WTC11 (cell line): ENCODE results near the gene PANX2. TPM values are rescaled to one million over a fixed set of nuclear protein-coding genes. Genes with fewer than 3 reads are reported as not detected.

Experiments used
- ATAC-seq: fragments of 200-7000 bp; cut with Tn5 transposase; 2 replicates; pipeline ENCODE4 v1.10.0; 2021; ENCODE audit warnings: mild to moderate bottlenecking, moderate library complexity
- CTCF ChIA-PET: fragments of 300-600 bp; sonication (Branson Sonifier 250); formaldehyde crosslinking; loops from one replicate; lab custom pipeline; 2021; ENCODE audit warnings: antibody characterized with exemption; lab: Charles Lee
- POLR2A ChIA-PET: fragments of 350-600 bp; sonication (Branson Sonifier 250); formaldehyde crosslinking; loops from one replicate; lab custom pipeline; 2021; ENCODE audit warnings: antibody characterized with exemption; lab: Charles Lee
- DNase-seq: peaks from one replicate; pipeline ENCODE4 v3.0.0; 2021; ENCODE audit warnings: low spot score
- H3K27ac Mint-ChIP-seq: 2 replicates; pipeline ENCODE4 v1.8.0; 2021; ENCODE audit warnings: mixed read lengths
- H3K27me3 Mint-ChIP-seq: 2 replicates; pipeline ENCODE4 v1.8.0; 2021; ENCODE audit warnings: low read depth, mild to moderate bottlenecking, moderate library complexity, mixed read lengths
- H3K36me3 Mint-ChIP-seq: 2 replicates; pipeline ENCODE4 v1.8.0; 2021; ENCODE audit warnings: mixed read lengths
- H3K4me1 Mint-ChIP-seq: 2 replicates; pipeline ENCODE4 v1.8.0; 2022; ENCODE audit warnings: mixed read lengths
- H3K4me3 Mint-ChIP-seq: 2 replicates; pipeline ENCODE4 v1.8.0; 2021; ENCODE audit warnings: mild to moderate bottlenecking, moderate library complexity, mixed read lengths
- H3K9me3 Mint-ChIP-seq: 2 replicates; pipeline ENCODE4 v1.8.0; 2021; ENCODE audit warnings: mixed read lengths
- ATF2 ChIP-seq: sonication (generic); formaldehyde crosslinking; IDR thresholded peaks from 2 replicates; pipeline ENCODE4 v1.8.1; 2022; ENCODE audit warnings: low read depth, missing genetic modification reagents, borderline replicate concordance
- ATF3 ChIP-seq: sonication (generic); formaldehyde crosslinking; conservative IDR thresholded peaks from 2 replicates; pipeline ENCODE4 v1.8.1; 2022; ENCODE audit warnings: mild to moderate bottlenecking, missing genetic modification reagents
- ATF6 ChIP-seq: sonication (generic); formaldehyde crosslinking; IDR thresholded peaks from 2 replicates; pipeline ENCODE4 v1.8.1; 2023; ENCODE audit warnings: mild to moderate bottlenecking, missing genetic modification reagents
- ELF4 ChIP-seq: sonication (generic); formaldehyde crosslinking; IDR thresholded peaks from 2 replicates; pipeline ENCODE4 v1.8.1; 2022; ENCODE audit warnings: low read depth, mild to moderate bottlenecking, moderate library complexity, missing genetic modification reagents
- GRHL2 ChIP-seq: fragments of 250-450 bp; sonication (Bioruptor Pico); IDR thresholded peaks from 2 replicates; pipeline ENCODE4 v1.8.0; 2022; ENCODE audit warnings: mild to moderate bottlenecking, moderate library complexity; ENCODE audit not compliant: insufficient replicate concordance, severe bottlenecking
- HMGA2 ChIP-seq: fragments of 250-450 bp; sonication (Bioruptor Pico); IDR thresholded peaks from 2 replicates; pipeline ENCODE4 v1.4.0; 2021; ENCODE audit warnings: mild to moderate bottlenecking, moderate library complexity
- HMGXB4 ChIP-seq: sonication (generic); formaldehyde crosslinking; IDR thresholded peaks from 2 replicates; pipeline ENCODE4 v1.8.1; 2023; ENCODE audit warnings: mild to moderate bottlenecking, moderate library complexity, missing genetic modification reagents
- KAT7 ChIP-seq: sonication (generic); formaldehyde crosslinking; IDR thresholded peaks from 2 replicates; pipeline ENCODE4 v1.8.1; 2023; ENCODE audit warnings: missing genetic modification reagents, mild to moderate bottlenecking, borderline replicate concordance
- MYBL2 ChIP-seq: sonication (generic); formaldehyde crosslinking; IDR thresholded peaks from 2 replicates; pipeline ENCODE4 v1.8.1; 2023; ENCODE audit warnings: mild to moderate bottlenecking, moderate library complexity, missing genetic modification reagents
- NFATC4 ChIP-seq: fragments of 250-450 bp; sonication (Bioruptor Pico); IDR thresholded peaks from 2 replicates; pipeline ENCODE4 v1.9.0; 2021; ENCODE audit warnings: mild to moderate bottlenecking
- NR1H2 ChIP-seq: sonication (generic); formaldehyde crosslinking; IDR thresholded peaks from 2 replicates; pipeline ENCODE4 v1.9.0; 2021; ENCODE audit warnings: mild to moderate bottlenecking, moderate library complexity, missing genetic modification reagents
- NR2C2 ChIP-seq: sonication (generic); formaldehyde crosslinking; IDR thresholded peaks from 2 replicates; pipeline ENCODE4 v1.8.0; 2022; ENCODE audit warnings: mild to moderate bottlenecking, missing genetic modification reagents
- PRRX2 ChIP-seq: fragments of 250-450 bp; sonication (Bioruptor Pico); IDR thresholded peaks from 2 replicates; pipeline ENCODE4 v1.8.0; 2021; ENCODE audit warnings: mild to moderate bottlenecking
- RORB ChIP-seq: fragments of 250-450 bp; sonication (Bioruptor Pico); IDR thresholded peaks from 2 replicates; pipeline ENCODE4 v1.9.0; 2021; ENCODE audit warnings: mild to moderate bottlenecking
- TCF7 ChIP-seq: sonication (generic); formaldehyde crosslinking; IDR thresholded peaks from 2 replicates; pipeline ENCODE4 v1.8.0; 2022; ENCODE audit warnings: mild to moderate bottlenecking, low read depth, missing genetic modification reagents, moderate library complexity
- TEAD1 ChIP-seq: sonication (generic); formaldehyde crosslinking; IDR thresholded peaks from 2 replicates; pipeline ENCODE4 v1.8.0; 2022; ENCODE audit warnings: mild to moderate bottlenecking, missing genetic modification reagents
- TP53 ChIP-seq: sonication (generic); formaldehyde crosslinking; IDR thresholded peaks from 2 replicates; pipeline ENCODE4 v1.8.1; 2023; ENCODE audit warnings: mild to moderate bottlenecking, missing genetic modification reagents
- ZBTB43 ChIP-seq: sonication (generic); formaldehyde crosslinking; IDR thresholded peaks from 2 replicates; pipeline ENCODE4 v1.8.1; 2023; ENCODE audit warnings: mild to moderate bottlenecking, missing genetic modification reagents
- ZNF138 ChIP-seq: sonication (generic); formaldehyde crosslinking; conservative IDR thresholded peaks from 2 replicates; pipeline ENCODE4 v1.8.1; 2022; ENCODE audit warnings: mild to moderate bottlenecking, moderate library complexity, missing genetic modification reagents
- ZNF317 ChIP-seq: sonication (generic); formaldehyde crosslinking; IDR thresholded peaks from 2 replicates; pipeline ENCODE4 v1.8.1; 2023; ENCODE audit warnings: low read depth, mild to moderate bottlenecking, moderate library complexity, missing genetic modification reagents, borderline replicate concordance
- ZNF425 ChIP-seq: fragments of 250-450 bp; sonication (Bioruptor Pico); conservative IDR thresholded peaks from 2 replicates; pipeline ENCODE4 v1.9.0; 2021; ENCODE audit warnings: mild to moderate bottlenecking
- total RNA-seq: library from RNA; stranded (reverse); gene quantifications from 3 replicates; pipeline ENCODE4 v1.2.3, GENCODE V29; 2021

PANX2 gene
- total RNA-seq, 1 experiment from 2014 or later, result 10.2 TPM

GRCh38 chr22:50202130-50202666 is 31.7 kb downstream of the PANX2 start:
- no peak for DNase-seq
- ATAC-seq, result no peak
- Mint-ChIP-seq H3K4me1 (peaks cover 12% of the 10 kb centered on the region), H3K27me3 (no peaks in the 10 kb centered on the region), H3K9me3 (peaks cover 4% of the 10 kb centered on the region; the same call in 1 of the 2 replicates), H3K36me3 (peaks cover 14% of the 10 kb centered on the region), H3K4me3 (peak overlapping the region; percentile 71), H3K27ac (no peak overlapping the region)
- TF ChIP-seq TP53 (CRISPR knock-in tag) (no peak), MYBL2 (CRISPR knock-in tag) (no peak), TEAD1 (no peak), NFATC4 (CRISPR knock-in tag) (no peak)
- ChIA-PET POLR2A (no interaction called here), CTCF (interaction anchor here (0.8 kb wide), 1 partner anchor 12 kb away, joined by 3 read pairs; no protein-coding TSS in a partner anchor)

GRCh38 chr22:50203288-50203687 is 32.8 kb downstream of the PANX2 start:
- ChIA-PET POLR2A (no interaction called here), CTCF (no interaction called here)
- H3K27ac Mint-ChIP-seq, result no peak overlapping the region

GRCh38 chr22:50204571-50204970 is 34.0 kb downstream of the PANX2 start:
- CTCF ChIA-PET, result no interaction called here
- no peaks in the 10 kb centered on the region for H3K27me3 Mint-ChIP-seq

More at GRCh38 chr22:50203288-50203687, 32.8 kb downstream of the PANX2 start:
- no peak for ATAC-seq
- Mint-ChIP-seq H3K9me3 (peaks cover 4% of the 10 kb centered on the region; the same call in 1 of the 2 replicates), H3K36me3 (peaks cover 14% of the 10 kb centered on the region), H3K4me1 (peaks cover 12% of the 10 kb centered on the region), H3K4me3 (no peak overlapping the region), H3K27me3 (no peaks in the 10 kb centered on the region)
- DNase-seq, result no peak
- TF ChIP-seq KAT7, result no peak
- no peak for TF ChIP-seq GRHL2 (CRISPR knock-in tag)
- no peak for TF ChIP-seq TCF7 (CRISPR knock-in tag)

More at GRCh38 chr22:50204571-50204970, 34.0 kb downstream of the PANX2 start:
- no peak overlapping the region; the same call in 1 of the 2 replicates for H3K27ac Mint-ChIP-seq
- no peak for ATAC-seq
- H3K9me3 Mint-ChIP-seq, result peaks cover 4% of the 10 kb centered on the region; the same call in 1 of the 2 replicates
- POLR2A ChIA-PET, result no interaction called here
- no peak overlapping the region for H3K4me3 Mint-ChIP-seq
- peaks cover 9% of the 10 kb centered on the region for H3K4me1 Mint-ChIP-seq
- no peak for TF ChIP-seq PRRX2 (CRISPR knock-in tag)
- TF ChIP-seq ZNF317 (CRISPR knock-in tag), result no peak
- no peak for TF ChIP-seq HMGXB4 (CRISPR knock-in tag)
- TF ChIP-seq ATF6, result no peak
- no peak for TF ChIP-seq ZNF425 (CRISPR knock-in tag)
- TF ChIP-seq ATF3 (CRISPR knock-in tag), result no peak
- no peak for TF ChIP-seq ZNF138
- TF ChIP-seq NFATC4 (CRISPR knock-in tag), result no peak
- no peak for TF ChIP-seq ELF4 (CRISPR knock-in tag)
- no peak for TF ChIP-seq HMGA2 (CRISPR knock-in tag)
- TF ChIP-seq NR1H2, result no peak
- TF ChIP-seq NR2C2 (CRISPR knock-in tag), result no peak
- TF ChIP-seq ZBTB43 (CRISPR knock-in tag), result no peak
- no peak for TF ChIP-seq ATF2 (CRISPR knock-in tag)
- TF ChIP-seq RORB (CRISPR knock-in tag), result no peak
- TF ChIP-seq, all 79 proteins: peak for 0
- H3K36me3 Mint-ChIP-seq, result peaks cover 17% of the 10 kb centered on the region
- no peak for DNase-seq
